Retina (tissue), 1 donor: ENCODE data around the gene CASP8.
A peak's percentile ranks its signal among the peaks of the same experiment; 100 is the strongest.
"Not testable (repeated sequence)": the region's sequence is repeated elsewhere in the genome, so short reads cannot be mapped to it uniquely, and the experiment has no call there.

Experiments used
- DNase-seq: peaks from one replicate; pipeline ENCODE4 v3.0.0-alpha.2; 2016

The CASP8 gene

DNA sequence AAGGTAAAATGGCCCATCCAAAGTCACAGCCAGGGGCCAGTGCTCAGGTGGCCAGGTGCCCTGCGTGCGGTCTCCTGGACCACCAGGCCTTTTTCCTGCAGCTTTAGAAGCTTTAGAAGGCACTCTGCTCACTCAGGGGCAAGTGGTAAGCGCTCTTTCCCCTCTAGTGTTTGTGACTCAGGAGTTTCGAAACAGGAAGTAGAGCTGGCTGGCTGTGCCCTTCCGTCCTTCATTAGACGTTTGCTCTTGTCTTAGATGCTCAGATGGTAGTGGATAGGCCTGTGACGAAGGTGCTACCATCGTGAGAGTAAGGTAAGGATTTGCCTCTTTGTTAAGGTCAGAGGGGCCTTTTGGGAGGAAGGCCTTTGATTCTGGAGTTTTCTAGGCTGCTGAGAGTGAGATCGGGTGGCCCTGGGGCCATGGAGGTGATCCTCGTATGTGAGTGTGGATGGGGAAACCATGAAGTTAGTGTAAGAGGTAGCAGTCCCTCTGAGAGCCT lies at the start of gene CASP8:
CASP8 (plus strand) TSS at position 235 of the 499 bp plus-strand sequence. CDS start 5,951 bp downstream, outside the sequence.
- no peak for DNase-seq

- DNase-seq, result no peak
Observed at GRCh38 chr2:201215963-201216362, 44.4 kb upstream of the CASP8 start.

DNA sequence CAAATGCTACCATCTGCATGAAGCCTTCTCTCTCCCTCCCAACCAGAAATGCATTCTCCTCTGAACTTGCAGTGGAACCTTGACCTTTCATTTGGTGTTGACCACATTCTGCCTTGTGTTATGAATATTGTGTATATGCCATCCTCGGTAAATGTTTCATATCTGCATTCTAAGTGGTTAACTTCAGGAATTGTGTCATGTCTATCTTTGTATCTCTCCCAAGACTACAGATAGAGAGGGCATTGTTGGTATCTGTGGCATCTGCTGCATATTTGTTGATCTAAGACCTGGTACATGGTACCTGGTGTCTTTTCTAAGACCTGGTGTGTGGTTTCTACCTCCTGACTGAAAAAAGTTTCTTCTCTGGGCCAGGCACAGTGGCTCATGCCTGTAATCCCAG lies 43.4 kb upstream of the CASP8 start:
- no peak for DNase-seq

- no peak for DNase-seq
Observed at GRCh38 chr2:201218780-201219179, 41.6 kb upstream of the CASP8 start.

GRCh38 chr2:201219328-201220096 lies 40.8 kb upstream of the CASP8 start:
- no peak for DNase-seq

DNA sequence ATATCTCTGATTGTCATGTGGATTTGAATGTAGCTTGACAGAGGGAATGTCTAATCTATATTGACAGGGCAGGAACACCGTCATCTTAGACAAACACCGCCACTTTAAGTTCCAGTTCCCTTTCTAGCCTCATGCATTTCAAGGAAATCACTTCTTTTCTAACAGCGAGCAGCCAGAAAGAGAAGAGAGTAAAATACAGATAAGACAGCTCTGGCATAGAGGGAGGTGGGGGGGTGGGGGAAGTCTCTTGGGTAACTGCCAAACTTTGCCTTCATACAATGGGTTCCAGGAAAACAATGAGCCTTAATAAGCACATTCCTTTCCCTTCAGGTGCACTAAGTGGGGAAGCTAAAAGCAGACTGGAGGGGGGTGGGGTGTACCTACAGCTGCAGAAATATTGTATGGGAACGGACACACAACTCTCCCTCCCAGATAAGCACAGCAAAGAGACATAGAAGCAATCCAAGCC lies 40.2 kb upstream of the CASP8 start:
- DNase-seq, result no peak

DNA sequence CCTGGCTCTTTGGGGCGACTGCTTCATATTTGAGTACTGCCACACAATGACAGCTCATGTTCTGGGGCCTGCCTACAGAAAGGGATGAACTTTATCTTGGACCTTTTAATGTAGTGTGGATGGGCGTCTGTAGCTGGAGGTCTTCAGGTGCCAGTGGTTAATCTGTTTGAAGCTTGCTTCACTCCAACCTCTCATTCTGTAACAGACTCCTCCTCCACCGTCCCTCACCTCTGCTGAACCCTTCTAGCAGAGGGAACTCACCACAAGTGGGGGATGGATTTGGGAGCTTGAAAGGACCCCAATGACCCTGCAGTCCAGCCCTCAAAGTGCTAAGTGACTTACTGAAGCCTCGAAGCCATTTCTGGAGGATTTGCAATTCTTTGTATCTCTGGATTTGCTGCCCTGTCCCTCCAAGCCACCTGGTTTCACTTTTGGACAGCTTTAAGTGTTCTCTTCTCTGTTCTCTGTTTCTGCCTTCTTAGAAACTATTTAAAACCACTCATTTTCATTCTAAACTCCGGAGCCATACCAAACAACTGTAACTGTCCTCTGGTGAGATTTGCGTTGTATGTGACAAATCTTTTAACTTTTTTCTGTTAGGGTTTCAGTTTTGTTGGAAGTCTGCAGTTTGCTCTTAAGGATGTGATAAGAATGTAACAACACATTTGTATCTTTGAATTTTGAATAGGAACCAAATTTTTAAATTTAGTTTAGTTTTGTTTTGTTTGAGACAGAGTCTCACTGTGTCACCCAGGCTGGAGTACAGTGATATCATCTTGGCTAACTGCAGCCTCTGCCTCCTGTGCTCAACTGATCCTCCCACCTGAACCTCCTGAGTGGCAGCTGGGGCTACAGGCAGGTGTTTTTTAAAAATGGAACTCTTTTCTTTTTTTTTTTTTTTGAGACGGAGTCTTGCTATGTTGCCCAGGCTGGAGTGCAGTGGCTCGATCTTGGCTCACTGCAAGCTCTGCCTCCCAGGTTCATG lies 37.0 kb upstream of the CASP8 start:
- no peak for DNase-seq

DNA sequence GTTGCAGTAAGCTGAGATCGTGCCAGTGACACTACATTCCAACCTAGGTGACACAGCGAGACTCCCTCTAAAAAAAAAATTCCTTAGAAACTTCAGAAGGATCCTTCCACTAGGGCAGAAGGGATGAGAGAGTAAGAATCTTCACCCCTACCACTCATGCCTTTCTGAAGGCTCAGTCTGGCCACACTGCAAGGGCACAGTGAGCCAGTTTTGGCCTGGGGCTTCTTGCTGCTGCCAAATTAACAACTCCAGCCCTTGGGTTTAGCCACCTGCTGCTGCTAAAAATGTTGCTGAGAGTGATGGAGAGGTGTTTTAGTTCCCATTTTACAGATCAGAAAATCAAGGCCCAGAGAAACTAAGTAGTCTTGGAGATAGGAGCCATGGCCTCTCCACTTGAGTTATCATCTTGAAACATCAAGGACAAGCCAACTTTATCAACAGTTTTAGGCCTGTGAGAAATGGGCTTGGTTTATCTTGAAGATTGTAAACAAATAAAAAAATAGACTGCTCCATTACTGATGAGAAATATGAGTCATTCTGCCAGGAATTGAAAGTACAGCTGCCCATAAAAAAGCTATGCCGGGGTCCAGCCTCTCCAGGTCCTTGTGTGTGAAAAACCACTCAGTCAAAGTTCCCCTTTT lies 31.9 kb upstream of the CASP8 start:
- DNase-seq, result no peak

- DNase-seq, result no peak
Observed at GRCh38 chr2:201228912-201229290, 31.4 kb upstream of the CASP8 start.

DNA sequence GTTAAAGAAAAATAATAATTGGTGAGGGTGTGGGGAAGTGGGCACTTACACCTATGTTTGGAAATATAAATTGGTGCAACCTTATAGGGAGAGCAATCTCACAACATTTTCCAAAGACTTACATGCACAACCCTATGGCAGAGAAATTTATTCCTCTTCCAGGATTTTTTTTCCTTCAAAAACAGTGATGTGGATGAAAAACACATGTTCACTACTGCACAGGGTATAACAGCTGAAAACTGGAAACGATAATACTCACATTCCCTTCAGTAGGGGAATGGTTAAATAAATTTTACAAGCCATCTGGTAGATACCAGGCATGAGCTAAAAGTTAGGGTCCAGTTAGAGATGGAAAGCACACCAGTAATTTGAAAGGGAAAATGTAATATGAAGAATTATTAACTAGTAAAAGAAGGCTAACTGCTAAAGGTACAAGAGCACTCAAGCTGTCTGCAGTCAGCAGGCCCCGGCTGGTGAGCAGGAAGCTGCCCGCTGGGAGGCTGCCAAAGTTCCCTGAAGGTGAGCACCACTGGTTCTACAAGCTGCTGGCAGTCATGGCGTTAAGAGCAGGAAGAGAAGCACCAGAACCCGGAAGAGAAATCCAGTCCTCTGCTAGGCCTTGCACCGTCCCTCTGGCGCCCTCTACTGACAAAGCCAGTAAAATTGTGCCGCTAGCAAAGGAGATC lies 28.4 kb upstream of the CASP8 start:
- DNase-seq, result peak; percentile 50

DNA sequence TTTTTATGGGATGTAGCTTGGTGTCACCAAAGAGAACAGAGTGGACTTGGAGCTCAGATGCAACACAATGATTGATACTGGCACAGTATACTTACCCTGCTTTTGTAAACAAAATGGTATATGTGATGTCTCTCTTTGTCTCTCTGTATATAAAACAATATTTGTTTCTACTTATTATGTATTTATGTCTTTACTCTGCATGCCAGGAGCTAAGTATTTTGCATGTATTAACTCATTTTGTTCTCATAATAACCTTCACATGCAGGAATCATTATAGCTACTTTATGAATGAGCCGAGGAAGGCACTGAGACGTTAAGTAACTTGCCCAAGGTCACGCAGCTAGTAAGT lies 27.9 kb upstream of the CASP8 start:
- no peak for DNase-seq

DNA sequence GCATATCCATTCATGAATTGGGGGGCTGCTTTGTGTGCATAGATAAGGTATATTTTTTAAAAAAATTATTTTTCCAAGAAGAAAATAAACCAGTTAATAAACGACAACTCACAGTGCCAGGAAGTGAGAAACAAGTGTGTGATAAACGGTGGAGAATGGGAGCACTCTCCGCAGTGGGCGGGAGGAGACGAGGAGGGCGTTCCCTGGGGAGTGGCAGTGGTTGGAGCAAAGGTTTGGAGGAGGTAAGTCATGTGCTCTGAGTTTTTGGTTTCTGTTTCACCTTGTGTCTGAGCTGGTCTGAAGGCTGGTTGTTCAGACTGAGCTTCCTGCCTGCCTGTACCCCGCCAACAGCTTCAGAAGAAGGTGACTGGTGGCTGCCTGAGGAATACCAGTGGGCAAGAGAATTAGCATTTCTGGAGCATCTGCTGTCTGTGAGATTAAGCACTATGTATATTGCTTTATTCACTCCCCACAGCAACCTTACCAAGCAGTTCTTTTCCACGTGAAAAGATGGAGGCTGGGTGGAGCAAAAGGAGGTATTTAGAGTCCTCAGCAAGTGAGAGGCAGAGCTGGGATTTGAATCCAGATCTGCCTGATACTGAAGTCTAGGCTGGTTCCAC lies 27.0 kb upstream of the CASP8 start:
- DNase-seq, result no peak

GRCh38 chr2:201233812-201234662 lies 26.3 kb upstream of the CASP8 start:
- DNase-seq, result no peak

DNA sequence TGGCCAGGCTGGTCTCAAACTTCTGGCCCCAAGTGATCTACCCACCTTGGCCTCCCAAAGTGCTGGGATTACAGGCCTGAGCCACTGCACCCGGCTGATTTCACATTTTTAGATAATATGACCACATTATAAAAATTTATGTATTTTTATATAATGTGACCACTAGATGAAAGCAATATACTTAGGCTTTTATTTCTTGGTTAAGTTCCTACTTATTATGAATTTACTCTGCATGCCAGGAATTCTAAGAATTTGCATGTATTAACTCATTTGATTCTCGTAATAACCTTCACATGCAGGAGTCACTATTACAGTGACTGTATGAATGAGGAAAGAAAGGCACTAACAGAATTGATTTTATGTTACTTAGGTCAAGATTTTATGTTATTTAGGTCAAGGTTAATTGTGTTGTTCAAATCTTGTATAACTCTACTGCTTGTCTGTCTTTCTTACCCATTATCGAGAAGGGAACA lies 25.6 kb upstream of the CASP8 start:
- no peak for DNase-seq

- DNase-seq, result peak; percentile 54
Observed at GRCh38 chr2:201235860-201236811, 24.2 kb upstream of the CASP8 start.

- no peak for DNase-seq
Observed at GRCh38 chr2:201237486-201238123, 22.7 kb upstream of the CASP8 start.

- not testable (repeated sequence) for DNase-seq
Observed at GRCh38 chr2:201239167-201239935, 21.0 kb upstream of the CASP8 start.

DNA sequence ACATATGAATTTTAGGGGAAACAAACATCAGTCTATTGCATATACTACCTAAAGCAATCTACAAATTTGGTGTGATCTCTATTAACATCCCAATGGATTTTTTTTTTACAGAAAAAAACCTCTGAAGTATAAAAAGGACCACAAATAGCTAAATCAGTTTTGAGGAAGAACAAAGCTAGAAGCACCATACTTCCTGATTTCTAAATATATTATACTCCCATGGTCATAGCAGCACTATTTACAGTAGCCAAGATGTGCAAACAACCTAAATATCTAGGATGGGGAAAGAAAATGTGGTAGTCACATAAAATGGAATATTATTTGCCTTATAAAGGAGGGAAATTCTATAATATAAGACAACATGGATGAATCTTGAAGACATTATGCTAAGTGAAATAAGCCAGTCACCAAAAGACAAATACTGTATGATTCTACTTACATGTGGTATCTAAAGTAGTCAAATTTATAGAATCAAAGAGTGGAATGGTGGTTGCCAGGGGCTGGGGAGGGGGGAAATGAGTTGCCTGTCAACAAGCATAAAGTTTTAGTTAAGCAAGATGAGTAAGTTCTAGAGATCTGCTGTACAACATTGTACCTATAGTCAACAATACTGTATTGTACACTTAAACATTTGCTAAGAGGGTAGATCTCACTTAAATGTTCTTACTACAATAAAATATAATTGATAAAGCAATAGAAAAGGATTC lies 17.6 kb upstream of the CASP8 start:
- no peak for DNase-seq
